Middle frontal gyrus (tissue), 1 donor: Measurements from ENCODE around the gene CLASRP.
A peak's percentile ranks its signal among the peaks of the same experiment; 100 is the strongest.
"Not testable (repeated sequence)": the region's sequence is repeated elsewhere in the genome, so short reads cannot be mapped to it uniquely, and the experiment has no call there.

ENCODE experiments used
- DNase-seq: peaks from one replicate; pipeline ENCODE4 v3.0.0-alpha.2; 2015; ENCODE audit warnings: low spot score; ENCODE audit errors: extremely low spot score

CLASRP gene

DNA sequence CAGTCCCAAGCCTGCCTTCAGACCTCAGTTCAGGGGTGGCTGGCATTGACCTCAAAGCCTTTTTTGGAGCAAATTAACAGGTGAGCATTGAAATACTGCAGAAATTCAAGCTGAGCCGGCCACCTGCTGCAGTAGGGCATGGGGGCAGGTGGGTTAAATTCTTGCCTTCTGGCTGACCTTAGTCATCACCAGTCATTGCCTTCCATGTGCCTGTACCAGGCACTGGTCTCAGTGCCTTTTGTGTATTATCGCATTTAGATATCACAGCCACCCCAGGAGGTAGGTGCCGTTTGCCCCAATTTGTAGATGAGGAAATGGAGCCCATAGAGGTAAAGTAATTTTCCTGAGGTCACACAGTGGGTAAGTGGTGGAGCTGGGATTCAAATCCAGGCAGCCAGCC is 61.4 kb downstream of the CLASRP start:
- DNase-seq: no peak

- DNase-seq: no peak
These were observed 62.0 kb downstream of the CLASRP start for GRCh38 chr19:45100846-45101252.

DNA sequence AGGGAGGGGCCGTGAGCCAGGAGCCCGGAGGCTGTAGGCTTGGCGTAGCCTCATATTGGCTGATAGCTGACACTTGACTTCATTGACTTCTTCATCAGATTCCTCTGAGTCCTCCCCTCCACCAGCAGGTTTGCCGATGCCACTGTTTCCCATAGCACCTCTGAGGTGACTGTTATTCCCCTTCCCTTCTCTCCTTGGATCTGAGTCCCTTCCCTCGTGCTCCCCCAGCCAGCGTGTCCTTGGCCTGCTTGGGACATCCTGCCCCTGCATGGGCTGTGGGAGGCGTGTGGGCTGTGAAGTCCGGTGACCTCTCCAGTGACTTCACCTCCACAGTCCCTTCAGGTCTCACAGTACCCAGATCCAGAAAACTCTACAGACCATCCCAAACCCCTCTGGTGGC is 63.0 kb downstream of the CLASRP start:
- DNase-seq: no peak

GRCh38 chr19:45102481-45102880 is 63.6 kb downstream of the CLASRP start:
- no peak for DNase-seq

GRCh38 chr19:45103156-45103507 is 64.3 kb downstream of the CLASRP start:
- peak; percentile 47 for DNase-seq

GRCh38 chr19:45103508-45104319 is 64.9 kb downstream of the CLASRP start:
- no peak for DNase-seq

DNA sequence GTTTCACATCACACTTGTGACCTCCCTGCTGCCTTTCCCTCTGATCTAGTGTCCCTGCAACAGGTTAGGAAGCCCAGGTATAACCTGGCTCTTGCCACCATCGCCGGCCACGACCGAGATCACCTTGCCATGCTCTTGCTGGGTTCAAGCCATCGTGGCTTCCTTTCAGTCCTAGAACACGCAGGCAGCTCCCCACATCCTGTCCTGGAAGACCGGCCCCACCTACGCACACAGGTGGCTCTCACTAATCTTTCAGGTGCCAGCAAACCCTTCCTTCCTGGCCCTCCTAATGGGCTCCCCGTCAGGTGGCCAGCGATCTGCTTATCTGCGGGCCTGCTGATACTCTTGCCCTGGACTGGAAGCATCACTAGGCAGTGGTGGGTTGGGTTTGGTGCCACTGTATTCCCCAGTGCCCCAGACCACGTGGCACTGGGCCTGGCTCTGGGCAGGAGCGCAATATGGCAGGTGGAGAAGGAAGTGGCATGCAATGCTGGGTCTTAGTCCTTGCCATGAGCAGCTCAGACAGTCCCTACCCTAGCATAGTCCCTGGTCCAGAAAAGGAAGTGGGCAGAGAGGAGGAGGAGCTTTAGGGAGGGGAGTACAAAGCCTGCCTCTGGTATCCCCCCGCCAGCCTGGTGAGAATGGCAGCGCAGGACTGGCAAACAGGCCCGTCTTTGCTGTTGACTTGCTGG is 66.0 kb downstream of the CLASRP start:
- no peak for DNase-seq

DNA sequence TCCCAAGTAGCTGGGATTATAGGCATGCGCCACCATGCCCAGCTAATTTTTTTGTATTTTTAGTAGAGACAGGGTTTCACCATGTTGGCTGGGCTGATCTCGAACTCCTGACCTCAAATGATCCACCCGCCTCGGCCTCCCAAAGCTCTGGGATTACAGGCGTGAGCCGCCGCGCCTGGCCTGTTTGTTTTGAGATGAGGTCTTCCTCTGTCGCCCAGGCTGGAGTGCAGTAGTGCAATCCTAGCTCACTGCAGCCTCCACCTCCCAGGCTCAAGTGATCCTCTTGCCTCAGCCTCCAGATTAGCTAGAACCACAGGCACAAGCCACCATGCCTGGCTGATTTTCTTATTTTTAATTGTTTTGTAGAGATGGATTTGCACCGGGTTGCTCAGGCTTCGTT is 67.5 kb downstream of the CLASRP start:
- not testable (repeated sequence) for DNase-seq

GRCh38 chr19:45107621-45108150 is 68.8 kb downstream of the CLASRP start:
- no peak for DNase-seq

GRCh38 chr19:45110851-45111266 is 72.0 kb downstream of the CLASRP start:
- no peak for DNase-seq

GRCh38 chr19:45112111-45112827 is 73.4 kb downstream of the CLASRP start:
- no peak for DNase-seq

- no peak for DNase-seq
These were observed 74.8 kb downstream of the CLASRP start for GRCh38 chr19:45113628-45114027.

DNA sequence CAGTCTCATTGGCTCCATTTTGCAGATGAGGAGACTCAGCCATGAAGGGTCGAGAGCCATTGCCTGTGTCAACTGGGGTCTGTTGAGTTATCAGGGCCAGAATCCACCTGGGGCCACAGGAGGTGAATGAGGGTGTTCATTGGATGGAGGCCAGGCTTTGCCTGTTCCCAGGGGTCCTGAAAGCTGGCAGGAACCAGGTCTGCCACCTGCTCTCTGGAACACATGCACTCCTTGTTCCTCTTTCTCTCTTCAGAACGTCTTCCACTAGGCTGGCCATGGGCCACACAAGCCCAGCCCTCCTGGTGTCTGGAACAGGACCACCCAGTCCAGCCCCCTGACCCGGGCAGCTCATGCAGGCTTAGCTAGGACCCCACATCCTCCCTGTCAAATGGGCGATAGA is 75.3 kb downstream of the CLASRP start:
- no peak for DNase-seq

DNA sequence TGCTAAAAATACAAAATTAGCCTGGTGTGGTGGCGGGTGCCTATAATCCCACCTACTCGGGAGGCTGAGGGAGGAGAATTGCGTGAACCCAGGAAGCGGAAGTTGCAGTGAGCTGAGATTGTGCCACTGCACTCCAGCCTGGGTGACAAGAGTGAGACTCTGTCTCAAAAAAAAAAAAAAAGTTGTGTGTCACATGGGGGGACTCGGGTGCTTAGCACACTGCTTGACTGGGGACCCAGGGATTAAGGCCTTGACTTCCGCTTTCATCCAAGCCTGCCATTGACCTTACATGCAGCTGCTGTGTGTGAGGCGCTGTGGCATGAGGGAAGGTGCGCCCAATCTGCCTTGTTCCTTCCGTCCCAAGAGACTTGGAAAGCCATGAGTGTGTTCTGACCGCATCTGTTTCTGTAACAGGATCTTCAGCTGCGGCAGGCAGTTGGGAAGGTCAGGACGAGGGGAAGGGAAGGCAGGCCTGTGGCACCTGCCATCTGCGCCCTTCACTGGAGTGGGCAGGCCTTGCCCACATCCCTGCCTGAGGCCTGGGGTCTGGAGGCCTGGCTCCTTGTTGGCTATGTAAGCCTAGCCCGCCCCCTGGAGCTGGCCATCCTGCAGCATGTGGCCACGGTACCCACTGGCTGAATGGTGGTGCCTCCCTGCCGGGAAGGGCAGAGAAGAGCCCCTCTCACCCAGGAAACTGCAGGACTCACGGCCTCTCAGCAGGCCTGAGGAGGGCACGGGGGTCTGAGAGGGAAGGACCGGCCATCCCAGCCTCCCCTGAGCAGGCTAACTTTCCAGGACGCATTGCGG is 77.2 kb downstream of the CLASRP start:
- no peak for DNase-seq

DNA sequence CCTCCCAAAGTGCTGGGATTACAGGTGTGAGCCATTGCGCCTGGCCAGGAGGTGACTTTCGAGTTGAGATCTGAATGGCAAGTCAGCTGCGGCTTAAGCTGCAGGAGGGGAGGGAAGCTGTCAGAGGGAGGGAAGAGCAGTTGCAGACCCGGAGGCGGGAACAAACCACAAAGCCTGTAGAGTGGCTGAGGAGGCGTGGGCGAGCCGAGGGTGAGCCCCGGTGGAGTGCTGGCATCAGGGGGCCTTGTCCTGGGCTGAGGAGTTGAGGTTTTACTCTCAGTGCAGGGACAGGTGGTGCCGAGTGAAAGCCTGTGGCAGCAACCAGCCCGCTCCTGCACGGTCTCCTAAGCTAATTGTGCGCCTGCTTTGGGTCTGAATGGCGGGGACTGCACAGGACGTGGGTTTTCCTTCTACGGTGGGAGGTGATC is 78.3 kb downstream of the CLASRP start:
- DNase-seq: no peak

- DNase-seq: no peak
These were observed 78.8 kb downstream of the CLASRP start for GRCh38 chr19:45117671-45118070.

DNA sequence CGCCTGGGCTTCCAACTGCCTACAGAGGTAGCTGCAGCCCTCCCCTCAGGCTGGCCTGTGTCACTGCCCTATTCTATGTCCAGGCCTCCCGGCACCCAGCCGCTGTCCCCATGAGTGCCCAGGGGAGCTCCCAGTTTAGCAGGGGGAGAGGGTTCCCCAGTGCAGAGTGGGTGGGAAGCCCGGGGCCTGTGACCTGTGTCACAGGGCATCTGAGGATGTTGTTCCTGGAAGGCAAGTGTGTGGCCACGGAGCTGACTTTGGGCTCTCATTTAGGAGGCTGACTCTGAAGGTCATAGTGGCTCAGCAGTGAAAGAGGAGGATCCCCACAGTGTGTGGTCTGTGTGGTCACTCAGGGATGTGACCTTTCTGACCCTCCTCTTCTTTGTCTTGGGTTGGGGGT is 79.3 kb downstream of the CLASRP start:
- DNase-seq: no peak

DNA sequence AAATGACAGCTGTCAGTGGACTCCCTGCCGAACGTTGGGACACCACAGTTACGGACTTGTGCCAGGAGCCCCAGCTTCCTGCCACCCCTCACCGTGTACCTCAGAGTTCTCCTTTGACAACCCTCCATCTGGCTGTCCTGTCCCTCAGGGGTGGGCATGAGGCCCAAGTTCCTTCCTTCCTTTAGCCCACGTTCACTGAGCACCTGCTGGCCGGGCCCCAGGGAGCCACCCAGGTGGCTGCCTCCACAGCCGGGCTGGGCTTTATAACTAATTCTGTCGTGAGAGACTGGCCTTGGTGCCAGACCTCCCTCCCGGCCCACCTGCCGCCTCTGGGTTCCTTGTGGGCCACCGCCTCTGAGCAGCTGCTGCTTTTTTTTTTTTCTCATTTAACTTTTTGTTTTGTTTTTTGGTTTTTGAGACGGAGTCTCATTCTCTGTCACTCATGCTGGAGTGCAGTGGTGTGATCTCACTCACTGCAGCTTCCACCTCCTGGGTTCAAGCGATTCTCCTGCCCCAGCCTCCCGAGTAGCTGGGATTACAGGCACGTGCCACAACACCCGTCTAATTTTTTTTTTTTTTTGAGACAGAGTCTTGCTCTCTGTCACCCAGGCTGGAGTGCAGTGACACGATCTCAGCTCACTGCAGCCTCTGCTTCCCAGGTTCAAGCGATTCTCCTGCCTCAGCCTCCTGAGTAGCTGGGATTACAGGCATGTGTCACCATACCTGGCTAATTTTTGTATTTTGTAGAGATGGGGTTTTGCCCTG is 79.9 kb downstream of the CLASRP start:
- not testable (repeated sequence) for DNase-seq

- no peak for DNase-seq
These were observed 80.7 kb downstream of the CLASRP start for GRCh38 chr19:45119582-45119981.
